HG03139 (cell line): ENCODE measurements around the gene COP1.
"Not testable (repeated sequence)": the region's sequence is repeated elsewhere in the genome, so short reads cannot be mapped to it uniquely, and the experiment has no call there.

Experiments
- ATAC-seq: cut with Tn5 transposase; IDR thresholded peaks from one replicate; pipeline ENCODE4 v1.9.1; 2021; ENCODE audit not compliant: unreplicated experiment

COP1 gene

GRCh38 chr1:176136891-176137290, 70.2 kb downstream of the COP1 start:
- no peak for ATAC-seq

GRCh38 chr1:176134666-176135065, 72.4 kb downstream of the COP1 start:
- no peak for ATAC-seq

- no peak for ATAC-seq
Measured at GRCh38 chr1:176122282-176122681, 84.8 kb downstream of the COP1 start.

- ATAC-seq = peak; percentile 61
Measured at GRCh38 chr1:176119549-176119948, 87.5 kb downstream of the COP1 start.

GRCh38 chr1:176118985-176119384, 88.1 kb downstream of the COP1 start:
- ATAC-seq = no peak

GRCh38 chr1:176111835-176112234, 95.3 kb downstream of the COP1 start:
- no peak for ATAC-seq

- no peak for ATAC-seq
Measured at GRCh38 chr1:176110203-176110602, 96.9 kb downstream of the COP1 start.

GRCh38 chr1:176102768-176103350, 104.2 kb downstream of the COP1 start:
- ATAC-seq = no peak

GRCh38 chr1:176101951-176102642, 105.0 kb downstream of the COP1 start:
- no peak for ATAC-seq

- ATAC-seq = no peak
Measured at GRCh38 chr1:176098560-176098959, 108.5 kb downstream of the COP1 start.

- no peak for ATAC-seq
Measured at GRCh38 chr1:176096015-176096414, 111.1 kb downstream of the COP1 start.

- ATAC-seq = no peak
Measured at GRCh38 chr1:176090766-176091165, 116.3 kb downstream of the COP1 start.

GRCh38 chr1:176087746-176088145, 119.3 kb downstream of the COP1 start:
- ATAC-seq = not testable (repeated sequence)

- ATAC-seq = no peak
Measured at GRCh38 chr1:176073524-176074157, 133.4 kb downstream of the COP1 start.

GRCh38 chr1:176068901-176069300, 138.2 kb downstream of the COP1 start:
- ATAC-seq = no peak

- no peak for ATAC-seq
Measured at GRCh38 chr1:176068256-176068655, 138.8 kb downstream of the COP1 start.

GRCh38 chr1:176066709-176067108, 140.4 kb downstream of the COP1 start:
- no peak for ATAC-seq

- no peak for ATAC-seq
Measured at GRCh38 chr1:176058686-176059085, 148.4 kb downstream of the COP1 start.

GRCh38 chr1:176056312-176056711, 150.8 kb downstream of the COP1 start:
- ATAC-seq = no peak

- ATAC-seq = no peak
Measured at GRCh38 chr1:176055398-176055797, 151.7 kb downstream of the COP1 start.

GRCh38 chr1:176051902-176052518, 155.1 kb downstream of the COP1 start:
- no peak for ATAC-seq

GRCh38 chr1:176051402-176051801, 155.7 kb downstream of the COP1 start:
- ATAC-seq = no peak
